Measurements from ENCODE around the gene ANO5.
"Not testable (repeated sequence)": the region's sequence is repeated elsewhere in the genome, so short reads cannot be mapped to it uniquely, and the experiment has no call there.

The ANO5 gene

GRCh38 chr11:22207162-22207561, 14.3 kb downstream of the ANO5 start:
- no peak for DNase-seq

- DNase-seq = no peak
Observed at GRCh38 chr11:22208151-22208858, 15.4 kb downstream of the ANO5 start.

- no peak for DNase-seq
Observed at GRCh38 chr11:22216940-22217339, 24.1 kb downstream of the ANO5 start.

GRCh38 chr11:22221143-22221542, 28.3 kb downstream of the ANO5 start:
- DNase-seq = no peak

GRCh38 chr11:22225190-22225589, 32.3 kb downstream of the ANO5 start:
- no peak for DNase-seq

GRCh38 chr11:22234743-22235142, 41.9 kb downstream of the ANO5 start:
- no peak for DNase-seq

GRCh38 chr11:22244986-22245592, 52.2 kb downstream of the ANO5 start:
- peak; percentile 39 for DNase-seq

GRCh38 chr11:22246992-22247391, 54.1 kb downstream of the ANO5 start:
- no peak for DNase-seq

GRCh38 chr11:22249871-22250270, 57.0 kb downstream of the ANO5 start:
- no peak for DNase-seq

- DNase-seq = no peak
Observed at GRCh38 chr11:22256876-22257275, 64.0 kb downstream of the ANO5 start.

- DNase-seq = no peak
Observed at GRCh38 chr11:22263613-22264012, 70.7 kb downstream of the ANO5 start.

- DNase-seq = not testable (repeated sequence)
Observed at GRCh38 chr11:22268983-22269624, 76.2 kb downstream of the ANO5 start.

GRCh38 chr11:22273781-22274180, 80.9 kb downstream of the ANO5 start:
- no peak for DNase-seq

- no peak for DNase-seq
Observed at GRCh38 chr11:22275600-22275999, 82.7 kb downstream of the ANO5 start.

- no peak for DNase-seq
Observed at GRCh38 chr11:22276535-22276934, 83.7 kb downstream of the ANO5 start.

GRCh38 chr11:22284991-22285390, 92.1 kb downstream of the ANO5 start:
- DNase-seq = not testable (repeated sequence)

- no peak for DNase-seq
Observed at GRCh38 chr11:22302368-22302767, 109.5 kb downstream of the ANO5 start.

GRCh38 chr11:22304337-22304961, 111.6 kb downstream of the ANO5 start:
- DNase-seq = peak; percentile 32

GRCh38 chr11:22317656-22318055, 124.8 kb downstream of the ANO5 start:
- DNase-seq = no peak

GRCh38 chr11:22331771-22332170, 138.9 kb downstream of the ANO5 start:
- no peak for DNase-seq
